ENCODE results near the gene RNH1. TPM values are rescaled to one million over a fixed set of nuclear protein-coding genes. Genes with fewer than 3 reads are reported as not detected.

The RNH1 gene
- total RNA-seq, 4 donors from 2014 or later: 206 to 378 (median 222) TPM

DNA sequence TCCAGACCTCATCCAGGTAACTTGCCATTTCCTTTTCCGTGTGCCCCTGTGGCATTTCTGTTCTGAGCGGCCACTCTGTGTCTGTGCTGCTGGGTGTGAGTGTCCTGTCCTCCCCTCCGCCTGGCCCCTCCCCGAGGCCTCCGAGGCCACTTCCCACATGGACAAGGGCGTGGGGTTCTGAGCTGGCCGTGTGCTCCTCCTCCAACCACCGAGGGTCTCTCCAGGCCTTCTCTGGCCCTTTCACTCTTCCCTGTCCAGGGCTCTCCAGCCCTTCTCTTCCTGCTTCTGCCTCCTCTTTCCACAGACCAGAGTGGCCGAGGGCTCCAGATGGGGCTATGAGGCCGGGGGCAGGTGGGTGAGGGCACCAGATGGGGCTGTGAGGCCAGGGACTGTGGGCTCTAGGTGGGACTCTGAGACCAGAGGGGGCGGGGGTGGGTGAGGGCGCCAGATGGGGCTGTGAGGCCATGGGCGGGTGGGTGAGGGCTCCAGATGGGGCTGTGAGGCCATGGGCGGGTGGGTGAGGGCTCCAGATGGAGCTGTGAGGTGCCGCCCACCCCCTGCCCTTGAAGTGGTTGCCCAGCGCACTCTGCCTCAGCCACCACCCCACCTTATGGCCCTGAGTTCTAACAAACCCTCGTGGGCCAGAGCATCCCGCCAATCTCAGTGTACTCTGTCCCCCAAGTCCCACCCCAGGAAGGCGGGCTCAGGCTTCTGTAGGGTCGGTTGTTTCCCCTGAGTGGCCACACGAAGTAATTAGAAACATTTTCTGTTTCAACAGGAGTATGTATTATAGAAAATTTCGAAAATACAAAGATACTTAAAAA is 32.9 kb downstream of the RNH1 start:
- peaks cover 7 to 17% (median 10%) of the 10 kb centered on the region in 3 donors for H3K4me1 ChIP-seq
- no peak for DNase-seq
- no peak overlapping the region for H3K27ac ChIP-seq
- TF ChIP-seq, protein P1, sequence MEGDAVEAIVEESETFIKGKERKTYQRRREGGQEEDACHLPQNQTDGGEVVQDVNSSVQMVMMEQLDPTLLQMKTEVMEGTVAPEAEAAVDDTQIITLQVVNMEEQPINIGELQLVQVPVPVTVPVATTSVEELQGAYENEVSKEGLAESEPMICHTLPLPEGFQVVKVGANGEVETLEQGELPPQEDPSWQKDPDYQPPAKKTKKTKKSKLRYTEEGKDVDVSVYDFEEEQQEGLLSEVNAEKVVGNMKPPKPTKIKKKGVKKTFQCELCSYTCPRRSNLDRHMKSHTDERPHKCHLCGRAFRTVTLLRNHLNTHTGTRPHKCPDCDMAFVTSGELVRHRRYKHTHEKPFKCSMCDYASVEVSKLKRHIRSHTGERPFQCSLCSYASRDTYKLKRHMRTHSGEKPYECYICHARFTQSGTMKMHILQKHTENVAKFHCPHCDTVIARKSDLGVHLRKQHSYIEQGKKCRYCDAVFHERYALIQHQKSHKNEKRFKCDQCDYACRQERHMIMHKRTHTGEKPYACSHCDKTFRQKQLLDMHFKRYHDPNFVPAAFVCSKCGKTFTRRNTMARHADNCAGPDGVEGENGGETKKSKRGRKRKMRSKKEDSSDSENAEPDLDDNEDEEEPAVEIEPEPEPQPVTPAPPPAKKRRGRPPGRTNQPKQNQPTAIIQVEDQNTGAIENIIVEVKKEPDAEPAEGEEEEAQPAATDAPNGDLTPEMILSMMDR (IDR thresholded peaks at IDR 0.05): no peak
- no peak for TF ChIP-seq POLR2A (IDR thresholded peaks at IDR 0.05)
- no peaks in the 10 kb centered on the region for H3K9me3 ChIP-seq
- no peak overlapping the region for H3K4me3 ChIP-seq
- H3K36me3 ChIP-seq: peaks cover 0 to 5% (median 0%) of the 10 kb centered on the region in 3 donors
- no peaks in the 10 kb centered on the region for H3K27me3 ChIP-seq
- intact Hi-C loops (cut with DNase I): no loop called here
- WGBS, 2 donors: 89 to 91% methylated on average over 9 to 13 of the region's 22 CpGs

DNA sequence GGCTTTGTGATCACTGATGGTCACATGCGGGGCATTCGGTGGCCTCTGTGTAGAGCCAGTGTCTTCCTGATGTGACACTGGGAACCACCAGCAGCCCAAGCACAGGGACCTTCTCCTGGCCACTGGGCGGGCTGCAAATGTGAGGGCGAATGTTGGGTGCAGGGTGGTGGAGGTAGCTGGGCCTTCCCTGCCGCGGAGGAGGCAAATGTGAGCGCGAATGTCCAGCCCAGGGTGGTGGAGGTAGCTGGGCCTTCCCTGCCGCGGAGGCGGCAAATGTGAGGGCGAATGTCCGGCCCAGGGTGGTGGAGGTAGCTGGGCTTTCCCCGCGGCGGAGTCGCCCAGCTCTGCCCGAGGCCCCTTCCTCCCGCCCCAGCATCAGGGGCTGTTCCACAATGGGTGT is 33.6 kb downstream of the RNH1 start:
- Histone ChIP-seq H3K27ac (no peak overlapping the region), H3K27me3 (no peaks in the 10 kb centered on the region), H3K4me1 (peaks cover 7 to 24% (median 10%) of the 10 kb centered on the region in 3 donors), H3K9me3 (no peaks in the 10 kb centered on the region), H3K36me3 (no peaks in the 10 kb centered on the region), H3K4me3 (no peak overlapping the region)
- intact Hi-C loops (cut with DNase I): no loop called here
- DNase-seq: no peak
- TF ChIP-seq, protein P1 (IDR thresholded peaks at IDR 0.05): no peak
- TF ChIP-seq POLR2A (IDR thresholded peaks at IDR 0.05): no peak
- 94 to 95% methylated on average over 8 to 17 of the region's 19 CpGs for WGBS, 2 donors

DNA sequence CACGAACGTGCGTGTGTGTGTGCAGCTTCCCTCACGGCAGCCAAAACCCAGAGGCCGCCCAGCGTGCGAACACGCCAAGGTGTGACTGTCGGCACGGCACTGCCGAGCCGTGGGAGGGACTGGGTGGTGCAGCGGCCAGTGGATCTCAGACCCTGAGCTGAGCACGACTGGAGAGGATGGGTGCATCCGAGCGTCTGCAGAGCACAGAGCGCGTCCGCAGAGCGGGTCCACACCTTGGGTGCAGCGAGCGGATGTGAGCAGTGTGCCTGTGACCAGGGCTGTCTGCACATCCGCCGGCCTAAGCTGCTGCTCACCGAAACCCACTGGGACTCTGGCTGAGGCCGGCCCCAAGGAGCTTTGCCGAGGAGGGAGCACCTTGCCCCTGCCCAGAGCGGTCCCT is 34.2 kb downstream of the RNH1 start:
- no peaks in the 10 kb centered on the region for H3K9me3 ChIP-seq
- intact Hi-C loops (cut with DNase I): no loop called here
- 90 to 93% methylated on average over 17 to 20 of the region's 28 CpGs for WGBS, 2 donors
- DNase-seq: no peak
- peaks cover 7 to 24% (median 10%) of the 10 kb centered on the region in 3 donors for H3K4me1 ChIP-seq
- H3K27ac ChIP-seq: no peak overlapping the region
- H3K4me3 ChIP-seq: no peak overlapping the region
- TF ChIP-seq, protein P1 (IDR thresholded peaks at IDR 0.05): no peak
- H3K36me3 ChIP-seq: no peaks in the 10 kb centered on the region
- no peaks in the 10 kb centered on the region for H3K27me3 ChIP-seq

DNA sequence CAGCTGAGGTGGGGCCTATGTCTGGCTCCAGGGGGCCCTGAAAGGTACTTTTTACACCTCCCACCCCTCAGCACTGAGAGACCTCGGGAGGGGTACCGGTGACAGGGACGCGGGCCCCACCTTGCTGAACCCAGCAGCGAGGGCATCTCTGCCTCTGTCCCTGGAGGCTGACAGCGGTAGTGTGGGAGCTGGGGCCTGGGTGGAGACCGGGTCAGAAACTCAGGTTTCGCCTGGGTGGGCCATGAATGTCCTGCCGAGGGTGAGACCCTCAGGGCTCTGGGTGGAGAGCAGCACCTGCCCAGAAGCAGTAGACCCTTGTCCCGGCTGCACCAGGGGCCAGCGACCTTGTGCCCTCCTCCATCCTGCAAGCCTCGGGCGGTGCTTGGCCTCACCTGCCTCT is 34.8 kb downstream of the RNH1 start:
- WGBS, 2 donors: 100% methylated on average over 1 of the region's 13 CpGs; no CpG with 5 or more reads in 1 of the 2 donors
- Histone ChIP-seq H3K27me3 (no peaks in the 10 kb centered on the region), H3K4me1 (peaks cover 7 to 24% (median 10%) of the 10 kb centered on the region in 3 donors), H3K4me3 (no peak overlapping the region), H3K36me3 (no peaks in the 10 kb centered on the region), H3K9me3 (no peaks in the 10 kb centered on the region), H3K27ac (no peak overlapping the region)
- TF ChIP-seq POLR2A (IDR thresholded peaks at IDR 0.05): no peak
- TF ChIP-seq, protein P1 (IDR thresholded peaks at IDR 0.05): no peak
- no peak for DNase-seq
- intact Hi-C loops (cut with DNase I): no loop called here

DNA sequence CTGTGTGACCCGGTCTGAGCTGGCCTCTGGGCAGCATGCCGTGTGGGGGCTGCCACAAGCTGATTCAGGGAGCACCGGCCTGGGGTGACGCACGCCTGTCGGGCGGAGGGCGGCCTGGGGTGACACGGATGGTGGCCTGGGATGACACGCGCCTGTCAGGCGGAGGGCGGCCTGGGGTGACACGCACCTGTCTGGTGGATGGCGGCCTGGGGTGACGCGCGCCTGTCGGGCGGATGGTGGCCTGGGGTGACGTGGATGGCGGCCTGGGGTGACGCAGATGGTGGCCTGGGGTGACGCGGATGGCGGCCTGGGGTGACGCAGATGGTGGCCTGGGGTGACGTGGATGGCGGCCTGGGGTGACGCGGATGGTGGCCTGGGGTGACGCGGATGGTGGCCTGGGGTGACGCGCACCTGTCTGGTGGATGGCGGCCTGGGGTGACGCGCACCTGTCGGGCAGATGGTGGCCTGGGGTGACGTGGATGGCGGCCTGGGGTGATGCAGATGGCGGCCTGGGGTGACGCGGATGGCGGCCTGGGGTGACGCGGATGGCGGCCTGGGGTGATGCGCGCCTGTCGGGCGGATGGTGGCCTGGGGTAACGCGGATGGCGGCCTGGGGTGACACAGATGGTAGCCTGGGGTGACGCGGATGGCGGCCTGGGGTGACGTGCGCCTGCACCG is 35.4 kb downstream of the RNH1 start:
- intact Hi-C loops (cut with DNase I): no loop called here
- Histone ChIP-seq H3K27ac (no peak overlapping the region), H3K9me3 (no peaks in the 10 kb centered on the region), H3K4me1 (peaks cover 7 to 24% (median 10%) of the 10 kb centered on the region in 3 donors), H3K27me3 (no peaks in the 10 kb centered on the region), H3K36me3 (no peaks in the 10 kb centered on the region), H3K4me3 (no peak overlapping the region)
- no peak for DNase-seq
- no peak for TF ChIP-seq POLR2A (IDR thresholded peaks at IDR 0.05)
- TF ChIP-seq, protein P1 (IDR thresholded peaks at IDR 0.05): no peak
- whole genome bisulfite sequencing, 2 donors: 95 to 96% methylated on average over 18 to 48 of the region's 61 CpGs
